ENCODE measurements around the gene NAA10.
A peak's percentile ranks its signal among the peaks of the same experiment; 100 is the strongest.

Gene NAA10

DNA sequence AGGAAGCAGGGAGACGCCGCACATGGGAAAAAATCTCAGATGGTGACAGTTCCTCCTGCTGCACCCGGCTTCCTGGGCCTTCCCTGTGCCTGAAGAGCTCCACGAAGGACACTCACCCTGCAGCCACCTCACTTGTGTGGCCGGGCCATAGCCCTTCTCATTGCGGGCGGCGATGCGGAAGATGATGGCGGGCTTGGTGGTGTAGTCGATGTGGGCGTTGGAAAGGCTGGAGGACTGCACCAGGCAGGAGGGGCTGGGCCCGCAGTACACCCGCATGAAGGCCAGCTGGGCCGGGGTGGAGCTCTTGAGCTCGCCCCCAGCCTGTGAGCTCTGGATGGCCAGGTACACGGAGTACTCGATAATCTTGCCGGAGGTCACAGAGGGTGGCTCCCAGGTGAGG lies 15.3 kb upstream of the NAA10 start:
- WGBS: 89% methylated on average over 19 of the region's 19 CpGs

DNA sequence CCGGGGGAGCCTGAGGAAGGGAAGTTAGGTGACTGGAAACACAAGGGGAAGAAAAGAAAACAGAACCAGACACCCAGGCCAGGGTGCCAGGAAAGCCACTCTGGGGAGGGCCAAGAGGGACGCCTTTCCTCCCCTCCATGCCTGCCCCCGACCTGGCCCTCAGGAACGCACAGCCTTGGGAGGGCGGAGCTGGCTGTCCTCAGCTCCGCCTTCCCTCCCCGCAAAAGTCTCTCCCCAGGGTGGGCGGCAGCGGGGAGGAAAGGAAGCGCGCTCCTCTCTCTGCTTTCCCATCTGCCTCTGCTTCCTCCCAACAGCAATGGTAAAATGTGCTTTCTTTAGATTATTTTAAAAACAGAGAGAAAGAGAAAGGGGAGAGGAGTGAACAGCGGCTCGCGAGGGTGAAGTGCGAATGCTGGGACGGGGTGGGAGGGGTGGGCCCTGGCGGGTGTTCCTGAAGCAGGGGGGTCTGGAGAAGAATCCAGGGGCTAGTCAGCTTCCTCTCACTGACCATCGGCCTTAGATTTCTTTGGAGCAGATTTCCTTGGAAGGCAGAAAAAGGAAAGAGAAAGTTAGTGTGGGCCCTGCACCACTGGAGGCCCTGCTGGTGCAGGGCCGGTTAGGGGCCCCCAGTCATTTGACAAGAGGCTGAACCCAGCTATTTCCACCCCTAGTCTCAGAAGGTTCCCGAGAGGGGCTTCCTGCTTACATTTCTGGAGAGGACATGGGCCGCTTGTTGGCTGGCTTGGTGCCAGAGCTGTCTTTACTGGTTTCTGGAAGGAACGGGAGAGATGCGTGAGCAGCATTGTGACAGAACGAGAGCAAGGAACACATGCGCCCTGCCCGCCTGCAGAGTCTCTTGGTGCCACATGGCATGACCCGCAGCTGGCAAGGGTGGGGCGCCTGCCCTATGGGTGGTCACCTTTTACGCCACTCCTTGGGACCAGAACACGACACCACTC lies 14.3 kb upstream of the NAA10 start:
- H2AK5ac ChIP-seq (ENCODE audit: low read length, severe bottlenecking): no peak overlapping the region
- peak overlapping the region; percentile 49 for H2BK120ac ChIP-seq (ENCODE audit: low read depth, low read length)
- no peak overlapping the region for H2BK5ac ChIP-seq (ENCODE audit: low read depth, low read length, poor library complexity, severe bottlenecking)
- no peak overlapping the region for H2AFZ ChIP-seq (ENCODE audit: low read depth, low read length)
- H3K27ac ChIP-seq (ENCODE audit: low read length, poor library complexity, severe bottlenecking): peak overlapping the region; percentile 53
- no peak overlapping the region for H3K23ac ChIP-seq (ENCODE audit: low read length in 2 of 2)
- H3K4ac ChIP-seq (ENCODE audit: low read depth in 1 of 2, low read length in 2 of 2): peak overlapping the region in 1 of 2 experiments; percentile 24
- no peak for DNase-seq
- H3K4me1 ChIP-seq (ENCODE audit: control insufficient read depth, insufficient read depth, low read depth, low read length): peaks cover 23% of the 10 kb centered on the region
- no peak overlapping the region for H2BK15ac ChIP-seq (ENCODE audit: low read depth, poor library complexity, severe bottlenecking)
- no peak overlapping the region for H3K4me2 ChIP-seq (ENCODE audit: low read length, poor library complexity, severe bottlenecking)
- peaks cover 22% of the 10 kb centered on the region for H3K79me1 ChIP-seq (replicated peaks; ENCODE audit: low read length, poor library complexity, severe bottlenecking)
- no peak overlapping the region for H3K4me3 ChIP-seq (ENCODE audit: insufficient read depth in 1 of 2, low read depth in 1 of 2, low read length in 2 of 2)
- H3K9me3 ChIP-seq (ENCODE audit: control insufficient read depth, low read length): no peaks in the 10 kb centered on the region
- whole genome bisulfite sequencing: 58% methylated on average over 14 of the region's 30 CpGs
- H3K14ac ChIP-seq (ENCODE audit: low read length in 2 of 2): no peak overlapping the region
- H3K9ac ChIP-seq (ENCODE audit: low read length): no peak overlapping the region
- peak overlapping the region; percentile 27 for H4K8ac ChIP-seq (ENCODE audit: low read length)
- peak overlapping the region; percentile 27 for H4K91ac ChIP-seq (ENCODE audit: low read length)
- H3K18ac ChIP-seq (ENCODE audit: low read depth in 1 of 2, low read length in 2 of 2): no peak overlapping the region
- peaks cover 62 to 74% of the 10 kb centered on the region in 2 experiments for H3K36me3 ChIP-seq (ENCODE audit: control insufficient read depth in 1 of 2, insufficient read depth in 2 of 2, low read depth in 1 of 2, low read length in 2 of 2)
- no peaks in the 10 kb centered on the region for H3K27me3 ChIP-seq (ENCODE audit: control insufficient read depth in 1 of 2, insufficient read depth in 1 of 2, low read length in 2 of 2)
- H2BK12ac ChIP-seq (ENCODE audit: low read length in 2 of 2): no peak overlapping the region

More for the DNA sequence above, 15.3 kb upstream of the NAA10 start:
- Histone ChIP-seq H3K14ac (ENCODE audit: low read length in 2 of 2) (no peak overlapping the region), H3K9ac (ENCODE audit: low read length) (no peak overlapping the region), H3K27me3 (ENCODE audit: control insufficient read depth in 1 of 2, insufficient read depth in 1 of 2, low read length in 2 of 2) (no peaks in the 10 kb centered on the region), H2BK120ac (ENCODE audit: low read depth, low read length) (no peak overlapping the region), H3K4me1 (ENCODE audit: control insufficient read depth, insufficient read depth, low read depth, low read length) (peaks cover 17% of the 10 kb centered on the region), H4K8ac (ENCODE audit: low read length) (no peak overlapping the region), H2BK15ac (ENCODE audit: low read depth, poor library complexity, severe bottlenecking) (no peak overlapping the region), H2BK12ac (ENCODE audit: low read length in 2 of 2) (no peak overlapping the region), H3K4me3 (ENCODE audit: insufficient read depth in 1 of 2, low read depth in 1 of 2, low read length in 2 of 2) (no peak overlapping the region), H3K18ac (ENCODE audit: low read depth in 1 of 2, low read length in 2 of 2) (no peak overlapping the region), H3K4ac (ENCODE audit: low read depth in 1 of 2, low read length in 2 of 2) (no peak overlapping the region), H4K91ac (ENCODE audit: low read length) (no peak overlapping the region), H2AK5ac (ENCODE audit: low read length, severe bottlenecking) (no peak overlapping the region), H3K4me2 (ENCODE audit: low read length, poor library complexity, severe bottlenecking) (no peak overlapping the region), H3K9me3 (ENCODE audit: control insufficient read depth, low read length) (no peaks in the 10 kb centered on the region), H2AFZ (ENCODE audit: low read depth, low read length) (no peak overlapping the region), H2BK5ac (ENCODE audit: low read depth, low read length, poor library complexity, severe bottlenecking) (no peak overlapping the region), H3K23ac (ENCODE audit: low read length in 2 of 2) (no peak overlapping the region), H3K36me3 (ENCODE audit: control insufficient read depth in 1 of 2, insufficient read depth in 2 of 2, low read depth in 1 of 2, low read length in 2 of 2) (peaks cover 71 to 84% of the 10 kb centered on the region in 2 experiments), H3K27ac (ENCODE audit: low read length, poor library complexity, severe bottlenecking) (no peak overlapping the region), H3K79me1 (replicated peaks; ENCODE audit: low read length, poor library complexity, severe bottlenecking) (peaks cover 22% of the 10 kb centered on the region)
- DNase-seq: no peak

DNA sequence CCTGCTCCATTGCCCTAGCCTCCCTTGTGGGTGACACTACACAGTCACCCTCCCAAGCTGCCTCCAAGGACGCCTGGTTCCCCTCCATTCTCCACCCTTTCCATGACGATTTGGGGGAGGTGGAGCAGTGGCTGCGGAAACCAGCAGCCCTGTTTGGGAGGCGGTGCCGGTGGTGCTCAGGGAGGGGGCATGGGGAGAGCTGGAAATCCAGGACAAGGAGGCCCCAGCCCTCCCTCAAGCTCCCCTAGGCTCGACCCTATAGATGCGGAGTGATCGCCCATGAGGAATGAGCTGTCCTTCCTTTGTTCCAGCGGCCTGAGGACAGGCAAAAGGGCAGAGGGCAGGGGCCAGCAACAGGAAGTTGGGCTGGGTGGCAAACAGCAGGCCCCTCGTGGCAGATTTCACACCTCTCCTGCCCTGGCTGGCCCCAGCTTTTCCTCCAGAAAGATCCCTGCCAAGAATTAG lies 13.2 kb upstream of the NAA10 start:
- Histone ChIP-seq H2AFZ (ENCODE audit: low read depth, low read length) (no peak overlapping the region), H3K23ac (ENCODE audit: low read length in 2 of 2) (no peak overlapping the region), H4K91ac (ENCODE audit: low read length) (peak overlapping the region; percentile 75), H3K27ac (ENCODE audit: low read length, poor library complexity, severe bottlenecking) (peak overlapping the region; percentile 32), H2BK120ac (ENCODE audit: low read depth, low read length) (no peak overlapping the region), H3K79me1 (replicated peaks; ENCODE audit: low read length, poor library complexity, severe bottlenecking) (peaks cover 21% of the 10 kb centered on the region), H2BK15ac (ENCODE audit: low read depth, poor library complexity, severe bottlenecking) (no peak overlapping the region), H2BK12ac (ENCODE audit: low read length in 2 of 2) (peak overlapping the region in 1 of 2 experiments; percentile 39), H3K4me2 (ENCODE audit: low read length, poor library complexity, severe bottlenecking) (no peak overlapping the region), H4K8ac (ENCODE audit: low read length) (peak overlapping the region; percentile 85), H3K9ac (ENCODE audit: low read length) (no peak overlapping the region), H2BK5ac (ENCODE audit: low read depth, low read length, poor library complexity, severe bottlenecking) (no peak overlapping the region), H3K27me3 (ENCODE audit: control insufficient read depth in 1 of 2, insufficient read depth in 1 of 2, low read length in 2 of 2) (peaks cover 0 to 3% of the 10 kb centered on the region in 2 experiments), H3K4me3 (ENCODE audit: insufficient read depth in 1 of 2, low read depth in 1 of 2, low read length in 2 of 2) (no peak overlapping the region), H3K9me3 (ENCODE audit: control insufficient read depth, low read length) (no peaks in the 10 kb centered on the region), H3K4ac (ENCODE audit: low read depth in 1 of 2, low read length in 2 of 2) (peak overlapping the region in 1 of 2 experiments; percentile 51), H2AK5ac (ENCODE audit: low read length, severe bottlenecking) (no peak overlapping the region), H3K18ac (ENCODE audit: low read depth in 1 of 2, low read length in 2 of 2) (peak overlapping the region; percentile 19 to 40), H3K36me3 (ENCODE audit: control insufficient read depth in 1 of 2, insufficient read depth in 2 of 2, low read depth in 1 of 2, low read length in 2 of 2) (peaks cover 52 to 64% of the 10 kb centered on the region in 2 experiments), H3K14ac (ENCODE audit: low read length in 2 of 2) (no peak overlapping the region), H3K4me1 (ENCODE audit: control insufficient read depth, insufficient read depth, low read depth, low read length) (peaks cover 26% of the 10 kb centered on the region)
- WGBS: 9% methylated on average over 5 of the region's 10 CpGs
- DNase-seq: no peak

DNA sequence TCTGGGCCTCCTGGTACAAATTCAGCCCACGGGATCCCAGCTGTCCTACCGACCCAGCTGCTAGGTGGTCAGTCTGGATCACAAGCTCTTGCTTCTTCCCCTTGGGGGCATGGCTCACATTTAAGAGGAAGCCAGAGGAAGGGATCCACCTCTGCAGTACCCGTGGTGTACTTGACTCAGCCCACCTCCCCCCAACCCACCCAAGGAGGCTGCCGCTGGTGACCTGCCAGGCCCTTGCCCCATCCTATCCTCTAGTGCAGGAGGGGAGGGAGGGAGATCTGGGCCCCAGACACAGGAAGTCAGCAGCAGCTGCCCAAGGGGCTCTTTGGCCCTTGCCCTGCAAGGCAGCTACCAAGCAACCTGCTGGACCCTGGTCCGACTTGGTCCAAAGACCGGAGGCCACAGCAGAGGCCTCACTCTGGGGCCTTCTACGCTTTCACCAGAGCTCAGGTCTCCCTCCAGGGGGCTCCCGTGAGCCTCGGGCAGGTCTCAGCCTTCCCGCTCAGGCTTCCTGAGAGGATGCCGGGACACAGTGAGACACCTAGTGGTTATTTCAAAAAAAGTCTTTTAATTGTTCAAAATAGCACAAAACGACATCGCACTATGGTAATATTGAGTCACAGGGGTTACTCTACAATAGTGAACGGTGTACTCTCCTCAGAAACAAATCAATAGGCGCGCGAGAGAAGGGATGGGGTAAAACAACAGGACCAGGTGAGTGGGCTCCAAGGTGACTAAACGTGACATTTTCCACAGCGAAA lies 12.4 kb upstream of the NAA10 start:
- Histone ChIP-seq H3K9ac (ENCODE audit: low read length) (peak overlapping the region; percentile 11), H3K27ac (ENCODE audit: low read length, poor library complexity, severe bottlenecking) (no peak overlapping the region), H2BK15ac (ENCODE audit: low read depth, poor library complexity, severe bottlenecking) (no peak overlapping the region), H3K4ac (ENCODE audit: low read depth in 1 of 2, low read length in 2 of 2) (no peak overlapping the region), H3K36me3 (ENCODE audit: control insufficient read depth in 1 of 2, insufficient read depth in 2 of 2, low read depth in 1 of 2, low read length in 2 of 2) (peaks cover 44 to 55% of the 10 kb centered on the region in 2 experiments), H3K4me1 (ENCODE audit: control insufficient read depth, insufficient read depth, low read depth, low read length) (peaks cover 26% of the 10 kb centered on the region), H3K14ac (ENCODE audit: low read length in 2 of 2) (no peak overlapping the region), H2BK12ac (ENCODE audit: low read length in 2 of 2) (no peak overlapping the region), H2AFZ (ENCODE audit: low read depth, low read length) (no peak overlapping the region), H3K4me3 (ENCODE audit: insufficient read depth in 1 of 2, low read depth in 1 of 2, low read length in 2 of 2) (no peak overlapping the region), H4K91ac (ENCODE audit: low read length) (peak overlapping the region; percentile 27), H2BK5ac (ENCODE audit: low read depth, low read length, poor library complexity, severe bottlenecking) (no peak overlapping the region), H2BK120ac (ENCODE audit: low read depth, low read length) (no peak overlapping the region), H3K4me2 (ENCODE audit: low read length, poor library complexity, severe bottlenecking) (no peak overlapping the region), H2AK5ac (ENCODE audit: low read length, severe bottlenecking) (no peak overlapping the region), H4K8ac (ENCODE audit: low read length) (no peak overlapping the region), H3K18ac (ENCODE audit: low read depth in 1 of 2, low read length in 2 of 2) (peak overlapping the region; percentile 30 to 33), H3K23ac (ENCODE audit: low read length in 2 of 2) (no peak overlapping the region), H3K79me1 (replicated peaks; ENCODE audit: low read length, poor library complexity, severe bottlenecking) (peaks cover 12% of the 10 kb centered on the region), H3K9me3 (ENCODE audit: control insufficient read depth, low read length) (no peaks in the 10 kb centered on the region), H3K27me3 (ENCODE audit: control insufficient read depth in 1 of 2, insufficient read depth in 1 of 2, low read length in 2 of 2) (peaks cover 0 to 3% of the 10 kb centered on the region in 2 experiments)
- WGBS: 53% methylated on average over 7 of the region's 19 CpGs
- peak; percentile 82 for DNase-seq

All from mesenchymal stem cell (in vitro differentiated cells and primary cell).